IgD-negative memory B cell (primary cell): Measurements from ENCODE around the gene KRTAP10-12. TPM values are rescaled to one million over a fixed set of nuclear protein-coding genes. Genes with fewer than 3 reads are reported as not detected.
A peak's percentile ranks its signal among the peaks of the same experiment; 100 is the strongest.

Experiments used
- H3K27ac Mint-ChIP-seq, 3 donors: one replicate each; pipeline ENCODE4 v1.8.0; 2020 to 2022; ENCODE audit warnings: mild to moderate bottlenecking in 3 of 3, mixed read lengths in 3 of 3, moderate library complexity in 1 of 3
- H3K27me3 Mint-ChIP-seq: one replicate; pipeline ENCODE4 v1.8.0; 2021; ENCODE audit warnings: mixed read lengths
- H3K36me3 Mint-ChIP-seq: one replicate; pipeline ENCODE4 v1.8.0; 2020; ENCODE audit warnings: mild to moderate bottlenecking, mixed read lengths
- H3K4me1 Mint-ChIP-seq, 3 donors: one replicate each; pipeline ENCODE4 v1.8.0; 2020 to 2022; ENCODE audit warnings: mixed read lengths in 3 of 3, mild to moderate bottlenecking in 1 of 3
- H3K4me3 Mint-ChIP-seq, 4 donors: one replicate each; pipeline ENCODE4 v1.8.0; 2020 to 2022; ENCODE audit warnings: mild to moderate bottlenecking in 4 of 4, mixed read lengths in 4 of 4, moderate library complexity in 3 of 4
- H3K9me3 Mint-ChIP-seq, 3 donors: one replicate each; pipeline ENCODE4 v1.8.0; 2020 to 2021; ENCODE audit warnings: mixed read lengths in 3 of 3, mild to moderate bottlenecking in 1 of 3
- polyA plus RNA-seq: library from polyadenylated mRNA; unstranded; fragments of 300-500 nt; fragmentation: Illumina TruSeq; gene quantifications from one replicate; pipeline ENCODE4 v1.2.3, GENCODE V29; 2021

KRTAP10-12 gene
- polyA plus RNA-seq, 1 donor from 2014 or later = not detected

DNA sequence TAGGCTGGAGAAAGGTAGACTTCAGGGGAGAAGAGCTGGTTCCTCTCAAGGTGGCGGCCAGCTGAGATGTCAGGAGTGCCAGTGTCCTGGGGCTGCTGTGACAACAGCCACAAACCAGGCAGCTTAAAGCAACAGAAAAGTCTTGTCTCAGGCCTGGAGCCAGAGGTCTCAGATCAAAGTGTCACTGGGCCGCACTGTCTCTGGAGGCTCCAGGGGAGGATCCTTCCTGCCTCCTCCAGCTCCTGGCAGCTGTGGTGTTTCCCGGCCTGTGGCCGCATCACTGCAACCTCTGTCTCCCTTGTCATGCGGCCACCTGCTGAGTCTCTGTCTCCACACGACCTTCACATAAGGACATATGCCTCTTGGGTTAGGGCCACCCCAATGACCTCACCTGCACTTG is 38.8 kb downstream of the KRTAP10-12 start:
- H3K9me3 Mint-ChIP-seq = no peaks in the 10 kb centered on the region
- no peaks in the 10 kb centered on the region for H3K36me3 Mint-ChIP-seq
- peaks cover 6% of the 10 kb centered on the region for H3K27me3 Mint-ChIP-seq
- no peak overlapping the region for H3K4me3 Mint-ChIP-seq
- no peaks in the 10 kb centered on the region for H3K4me1 Mint-ChIP-seq
- H3K27ac Mint-ChIP-seq = no peak overlapping the region

DNA sequence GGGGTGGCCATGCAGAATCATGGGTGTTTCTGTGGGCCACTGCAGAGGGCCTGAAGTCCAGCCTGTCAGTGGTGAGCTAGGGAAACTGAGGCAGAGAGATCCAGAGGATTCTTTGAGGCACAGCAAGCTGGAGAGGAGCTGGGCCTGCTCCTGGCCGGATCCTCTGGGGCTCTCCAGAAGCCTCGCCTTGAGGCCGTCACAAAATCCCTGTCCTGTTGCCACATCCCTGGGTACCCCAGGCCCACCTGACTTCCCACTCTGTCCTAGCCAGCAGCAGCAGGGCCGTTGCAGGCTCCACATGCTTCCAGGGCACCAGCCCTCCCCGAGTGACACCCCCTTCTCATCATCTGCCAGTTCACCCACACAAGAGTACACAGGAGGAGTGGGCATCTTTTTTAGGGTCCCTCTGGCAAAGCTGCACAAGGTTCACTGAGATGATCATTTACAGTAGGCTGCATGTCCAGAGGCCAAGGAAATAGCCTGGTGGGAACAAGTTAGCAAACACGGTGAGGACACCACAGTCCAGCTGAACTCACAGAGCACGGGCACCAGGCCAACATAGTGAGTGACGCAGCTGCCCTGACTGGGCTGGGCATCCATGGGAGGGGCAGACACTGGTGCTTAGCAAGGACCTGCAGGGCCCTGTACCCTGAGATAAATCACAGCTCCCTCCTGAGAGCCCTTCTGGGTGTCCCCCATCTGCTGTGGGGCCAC is 39.5 kb downstream of the KRTAP10-12 start:
- Mint-ChIP-seq H3K27ac (no peak overlapping the region), H3K36me3 (no peaks in the 10 kb centered on the region)

DNA sequence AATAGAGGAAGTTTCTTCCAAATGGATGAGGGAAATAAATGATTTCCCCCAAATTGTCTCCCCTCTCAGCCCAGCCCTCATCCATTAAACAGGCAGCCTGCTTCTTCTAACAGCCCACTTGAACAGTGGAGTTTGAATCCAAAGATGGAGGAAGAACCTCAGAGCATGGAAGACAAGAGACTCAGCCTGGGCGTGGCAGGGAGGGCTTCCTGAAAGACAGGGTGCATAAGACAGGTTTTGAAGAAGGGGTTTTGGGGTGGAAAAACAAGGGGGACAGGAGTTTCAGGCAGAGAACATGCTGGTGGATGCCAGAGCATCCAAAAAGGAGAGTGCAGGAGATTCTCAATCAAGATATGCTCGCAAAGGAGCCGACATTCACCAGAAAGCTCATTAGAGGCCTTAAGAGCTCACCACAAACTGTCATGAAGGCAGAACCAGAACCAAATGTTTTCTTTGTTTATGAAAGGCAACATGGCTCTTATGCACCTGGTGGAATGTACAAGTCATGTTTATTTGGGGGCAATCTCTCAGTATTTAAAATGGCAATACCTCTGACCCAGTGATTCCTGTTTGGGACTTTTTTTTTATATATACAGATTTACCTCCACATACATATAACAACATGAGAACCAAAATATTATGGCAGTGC is 40.9 kb downstream of the KRTAP10-12 start:
- Mint-ChIP-seq H3K4me1 (no peaks in the 10 kb centered on the region), H3K36me3 (no peaks in the 10 kb centered on the region), H3K4me3 (no peak overlapping the region)

More for the DNA sequence above, 39.5 kb downstream of the KRTAP10-12 start:
- Mint-ChIP-seq H3K4me3 (no peak overlapping the region), H3K4me1 (no peaks in the 10 kb centered on the region), H3K27me3 (peaks cover 2% of the 10 kb centered on the region), H3K9me3 (no peaks in the 10 kb centered on the region)

DNA sequence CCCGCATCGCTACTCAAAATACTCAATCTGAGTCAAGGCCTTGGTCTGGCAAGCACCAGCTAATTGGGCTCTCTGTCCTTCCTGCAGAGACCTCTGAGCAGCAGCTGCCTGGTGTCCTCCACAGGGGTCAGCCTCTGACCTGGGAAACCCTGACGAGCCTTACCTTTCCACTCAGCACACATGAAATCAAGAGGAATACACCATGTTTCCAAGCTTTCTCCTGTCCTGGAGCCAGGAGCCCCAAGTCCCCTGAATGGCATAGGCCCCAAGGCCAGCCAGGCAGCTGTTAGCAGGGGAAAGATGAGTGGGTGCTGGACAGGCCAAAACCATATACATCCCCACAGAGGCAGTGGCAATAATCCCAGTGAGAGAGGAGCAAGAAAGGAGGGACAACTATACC is 41.6 kb downstream of the KRTAP10-12 start:
- H3K27me3 Mint-ChIP-seq = peaks cover 2% of the 10 kb centered on the region
- no peak overlapping the region for H3K4me3 Mint-ChIP-seq
- no peak overlapping the region for H3K27ac Mint-ChIP-seq
- no peaks in the 10 kb centered on the region for H3K4me1 Mint-ChIP-seq
- H3K36me3 Mint-ChIP-seq = no peaks in the 10 kb centered on the region
- peaks cover 0 to 1% (median 0%) of the 10 kb centered on the region in 3 donors for H3K9me3 Mint-ChIP-seq

More for the DNA sequence above, 40.9 kb downstream of the KRTAP10-12 start:
- Mint-ChIP-seq H3K27ac (no peak overlapping the region), H3K27me3 (peaks cover 2% of the 10 kb centered on the region), H3K9me3 (no peaks in the 10 kb centered on the region)

DNA sequence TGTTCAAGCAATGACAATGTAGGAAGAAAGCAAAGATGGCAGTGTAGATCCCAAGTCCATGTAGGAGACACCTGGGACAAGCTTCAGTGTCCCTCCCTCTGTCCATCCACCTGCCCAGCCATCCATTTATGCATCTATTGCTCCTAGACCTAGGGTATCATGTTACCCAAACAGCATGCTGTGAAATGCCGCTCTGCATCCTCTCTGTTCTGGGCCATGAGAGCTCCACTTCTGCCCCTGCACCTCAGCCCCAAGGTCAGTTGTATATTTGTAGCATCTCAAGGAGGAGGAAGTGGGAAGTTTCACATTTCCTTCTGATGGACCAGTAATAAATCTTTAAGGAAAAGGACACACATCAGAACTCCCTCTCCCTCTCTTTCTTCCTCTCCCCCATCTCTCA is 42.3 kb downstream of the KRTAP10-12 start:
- Mint-ChIP-seq H3K4me3 (peak overlapping the region in 1 of 4 donors; percentile 41), H3K4me1 (no peaks in the 10 kb centered on the region), H3K27me3 (peaks cover 2% of the 10 kb centered on the region), H3K36me3 (no peaks in the 10 kb centered on the region), H3K27ac (no peak overlapping the region), H3K9me3 (peaks cover 0 to 1% (median 0%) of the 10 kb centered on the region in 3 donors)

DNA sequence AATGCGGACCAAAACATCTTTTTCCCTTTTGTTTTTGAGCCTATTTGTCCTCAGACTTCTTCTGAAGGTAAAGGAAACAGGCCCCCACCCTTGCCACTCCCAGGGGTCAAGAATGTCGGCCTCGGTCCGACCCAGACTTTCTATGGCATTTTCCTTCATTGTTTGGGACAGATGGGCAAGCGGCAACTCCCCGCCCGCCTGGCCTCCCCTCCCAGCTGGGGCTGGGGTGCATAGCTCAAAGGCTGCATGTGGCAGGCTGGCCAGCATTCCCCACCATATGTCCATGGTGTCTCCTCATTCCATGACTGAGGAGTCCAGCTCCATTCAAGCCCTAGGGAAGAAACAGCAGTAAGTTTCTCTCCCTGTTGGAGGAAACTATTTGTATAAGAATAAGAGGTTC is 43.8 kb downstream of the KRTAP10-12 start:
- Mint-ChIP-seq H3K4me3 (peak overlapping the region in 1 of 4 donors; percentile 43), H3K36me3 (no peaks in the 10 kb centered on the region), H3K9me3 (peaks cover 0 to 1% (median 0%) of the 10 kb centered on the region in 3 donors), H3K4me1 (no peaks in the 10 kb centered on the region), H3K27ac (no peak overlapping the region), H3K27me3 (peaks cover 2% of the 10 kb centered on the region)

DNA sequence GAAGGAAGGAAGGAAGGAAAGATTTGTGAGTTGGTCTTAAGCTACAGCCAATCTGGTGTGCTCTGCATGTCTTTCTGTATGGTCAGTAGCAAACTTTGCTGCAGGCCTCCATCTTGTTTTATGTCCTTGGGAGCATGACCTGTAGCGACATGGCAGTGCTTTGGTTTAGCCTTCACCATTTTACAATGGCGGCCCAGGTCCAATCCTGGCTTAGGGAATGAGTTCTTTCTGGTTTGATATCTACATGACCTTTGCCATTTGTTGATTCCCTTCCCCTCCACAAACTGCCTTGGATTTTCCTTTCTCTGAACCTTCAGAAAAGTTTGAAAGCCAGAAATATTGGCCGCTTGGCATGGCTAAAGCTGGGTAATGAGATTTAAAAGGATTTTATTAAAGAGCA is 44.9 kb downstream of the KRTAP10-12 start:
- no peaks in the 10 kb centered on the region for H3K36me3 Mint-ChIP-seq
- H3K9me3 Mint-ChIP-seq = peaks cover 0 to 1% (median 0%) of the 10 kb centered on the region in 3 donors
- peaks cover 4% of the 10 kb centered on the region for H3K27me3 Mint-ChIP-seq
- H3K27ac Mint-ChIP-seq = no peak overlapping the region
- H3K4me1 Mint-ChIP-seq = no peaks in the 10 kb centered on the region
- no peak overlapping the region for H3K4me3 Mint-ChIP-seq

DNA sequence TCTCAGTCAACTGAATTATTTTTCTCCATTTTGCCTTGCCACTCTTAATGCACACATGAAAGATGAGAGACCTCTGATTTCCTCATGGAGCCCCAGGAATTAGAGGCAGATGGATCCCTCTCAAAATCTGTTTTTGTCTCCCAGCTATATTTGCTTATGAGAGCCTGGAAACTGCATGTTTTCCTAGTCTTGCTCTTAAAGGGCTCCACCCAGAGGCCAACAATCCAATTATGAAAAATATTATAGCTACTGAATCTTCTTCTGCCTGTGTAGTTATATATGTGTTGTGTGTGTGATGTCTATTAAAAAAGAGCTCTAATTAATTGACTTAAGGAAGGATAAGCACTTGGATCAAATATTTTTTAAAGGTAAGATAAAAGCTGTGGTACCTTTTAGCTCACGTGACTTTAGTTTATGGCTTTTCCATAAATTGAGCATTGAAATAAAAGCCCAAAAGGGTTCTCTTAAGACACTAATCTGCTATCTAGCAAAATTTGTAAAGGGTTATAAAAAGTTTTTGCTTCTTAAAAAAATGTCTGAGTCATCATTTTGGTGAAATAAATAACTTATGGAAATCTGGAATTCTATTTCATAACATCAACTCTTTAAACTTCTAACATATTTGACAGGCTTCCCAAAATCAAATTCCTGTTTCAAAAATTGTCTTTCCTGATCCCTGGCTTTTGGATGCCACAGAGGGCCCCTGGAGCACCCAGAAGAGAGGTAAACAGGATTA is 45.6 kb downstream of the KRTAP10-12 start:
- Mint-ChIP-seq H3K27me3 (peaks cover 4% of the 10 kb centered on the region), H3K9me3 (peaks cover 0 to 1% (median 0%) of the 10 kb centered on the region in 3 donors), H3K4me1 (no peaks in the 10 kb centered on the region), H3K36me3 (no peaks in the 10 kb centered on the region), H3K4me3 (no peak overlapping the region), H3K27ac (no peak overlapping the region)

Other genes with a start within 250 kb of the KRTAP10-12 start
- gene LRRC3, start 241.7 kb upstream of the KRTAP10-12 start, polyA plus RNA-seq = 0.14 TPM
- gene KRTAP10-1, start 157.0 kb upstream of the KRTAP10-12 start, polyA plus RNA-seq = not detected
- not detected for gene KRTAP10-2, start 145.7 kb upstream of the KRTAP10-12 start, polyA plus RNA-seq
- not detected for gene KRTAP10-3, start 138.4 kb upstream of the KRTAP10-12 start, polyA plus RNA-seq
- gene KRTAP10-4, start 123.4 kb upstream of the KRTAP10-12 start, polyA plus RNA-seq = not detected
- gene KRTAP10-5, start 116.6 kb upstream of the KRTAP10-12 start, polyA plus RNA-seq = not detected
- not detected for gene KRTAP10-6, start 104.7 kb upstream of the KRTAP10-12 start, polyA plus RNA-seq
- not detected for gene KRTAP10-7, start 96.6 kb upstream of the KRTAP10-12 start, polyA plus RNA-seq
- not detected for gene KRTAP10-8, start 85.1 kb upstream of the KRTAP10-12 start, polyA plus RNA-seq
- gene KRTAP10-9, start 70.1 kb upstream of the KRTAP10-12 start, polyA plus RNA-seq = not detected
- not detected for gene KRTAP10-10, start 59.8 kb upstream of the KRTAP10-12 start, polyA plus RNA-seq
- not detected for gene KRTAP10-11, start 50.8 kb upstream of the KRTAP10-12 start, polyA plus RNA-seq
- not detected for gene KRTAP12-4, start 42.5 kb upstream of the KRTAP10-12 start, polyA plus RNA-seq
- gene KRTAP12-3, start 39.2 kb upstream of the KRTAP10-12 start, polyA plus RNA-seq = not detected
- gene KRTAP12-2, start 30.2 kb upstream of the KRTAP10-12 start, polyA plus RNA-seq = not detected
- not detected for gene KRTAP12-1, start 15.0 kb upstream of the KRTAP10-12 start, polyA plus RNA-seq
- not detected for gene TSPEAR, start 14.4 kb downstream of the KRTAP10-12 start, polyA plus RNA-seq
- 55.7 TPM for gene UBE2G2, start 104.6 kb downstream of the KRTAP10-12 start, polyA plus RNA-seq
- gene SUMO3, start 120.9 kb downstream of the KRTAP10-12 start, polyA plus RNA-seq = 92.3 TPM
- gene PTTG1IP, start 176.5 kb downstream of the KRTAP10-12 start, polyA plus RNA-seq = 44.7 TPM
- 294 TPM for gene ITGB2, start 223.7 kb downstream of the KRTAP10-12 start, polyA plus RNA-seq
- 12.3 TPM for gene SLX9, start 242.9 kb downstream of the KRTAP10-12 start, polyA plus RNA-seq